GM21360 (cell line): ENCODE measurements around the gene CDC5L.

Experiments used
- ATAC-seq: cut with Tn5 transposase; IDR thresholded peaks from one replicate; pipeline ENCODE4 v1.9.1; 2021; ENCODE audit warnings: mild to moderate bottlenecking, moderate library complexity; ENCODE audit not compliant: unreplicated experiment

Gene CDC5L

DNA sequence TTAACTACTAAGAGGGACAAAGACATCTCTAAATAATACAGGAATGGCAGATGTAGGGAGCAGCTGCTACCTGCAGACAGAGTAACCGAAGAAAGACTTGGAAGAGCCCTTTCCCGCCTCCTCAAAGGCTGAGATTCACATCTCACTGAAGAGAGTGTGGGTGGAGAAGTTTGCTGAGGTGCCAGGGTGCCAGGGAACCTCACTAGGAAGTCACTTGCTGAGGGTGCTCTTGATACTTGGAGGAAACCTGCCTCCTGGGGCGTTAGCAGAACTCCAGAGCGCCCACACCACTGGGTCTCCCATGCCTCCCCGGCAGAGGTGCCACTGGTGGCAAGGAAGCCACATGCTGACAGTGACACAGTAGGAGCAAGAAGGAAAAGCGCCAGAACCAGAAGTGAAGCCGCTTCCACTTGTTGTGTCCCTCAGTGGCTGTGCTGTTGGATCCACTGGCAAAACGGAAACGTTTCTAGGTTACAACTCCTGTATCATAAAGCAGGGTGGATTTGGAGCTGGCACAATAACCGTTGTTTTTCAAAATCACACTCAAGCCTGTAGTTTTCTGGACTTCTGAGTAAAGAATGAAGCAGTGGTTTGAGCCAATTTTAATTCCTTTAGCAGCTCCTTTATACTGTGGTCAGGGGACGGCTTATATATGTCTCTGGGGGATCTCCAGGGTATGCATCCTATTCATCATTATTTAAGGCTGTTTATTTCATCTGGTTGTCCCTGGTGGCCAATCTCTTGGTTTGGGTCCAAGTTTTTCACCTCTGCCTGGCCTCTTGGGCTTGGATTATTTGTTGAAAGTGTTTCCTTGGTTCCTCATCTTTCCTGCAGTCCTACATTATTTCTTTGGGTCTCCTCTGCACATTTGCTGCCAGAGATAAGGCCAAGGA lies 64.5 kb downstream of the CDC5L start:
- ATAC-seq = no peak

DNA sequence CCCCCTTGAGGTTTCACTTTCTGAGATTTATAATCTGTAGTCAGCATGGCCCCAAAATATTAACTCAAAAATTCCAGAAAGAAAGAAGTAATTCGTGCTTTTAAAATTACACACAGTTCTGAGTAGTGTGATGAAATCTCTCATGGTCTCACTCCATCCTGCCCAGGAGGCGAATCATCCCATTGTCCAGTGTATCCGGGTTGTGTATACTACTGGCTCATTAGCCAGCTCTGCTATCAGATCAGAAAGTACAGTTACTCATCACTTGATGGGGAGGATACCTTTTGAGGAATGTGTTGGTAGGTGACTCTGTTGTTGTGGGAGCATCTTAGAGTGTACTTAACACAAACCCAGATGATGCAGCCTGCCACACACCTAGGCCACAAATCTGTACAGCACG lies 65.2 kb downstream of the CDC5L start:
- ATAC-seq = no peak

DNA sequence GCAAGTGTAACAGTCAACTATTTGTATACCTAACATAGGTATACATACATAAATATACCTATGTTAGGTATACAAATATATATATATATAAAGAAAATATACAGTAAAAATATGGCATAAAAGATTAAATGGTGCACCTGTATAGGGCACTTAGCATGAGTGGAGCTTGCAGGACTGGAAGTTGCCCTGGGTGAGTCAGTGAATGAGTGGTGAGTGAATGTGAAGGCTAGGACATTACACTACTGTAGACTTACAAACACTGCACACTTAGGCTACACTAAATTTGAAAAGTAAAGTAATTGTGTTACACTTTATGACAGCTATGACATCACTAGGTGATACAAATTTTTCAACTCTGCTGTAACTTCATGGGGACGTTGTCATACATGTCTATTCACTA lies 65.6 kb downstream of the CDC5L start:
- no peak for ATAC-seq

DNA sequence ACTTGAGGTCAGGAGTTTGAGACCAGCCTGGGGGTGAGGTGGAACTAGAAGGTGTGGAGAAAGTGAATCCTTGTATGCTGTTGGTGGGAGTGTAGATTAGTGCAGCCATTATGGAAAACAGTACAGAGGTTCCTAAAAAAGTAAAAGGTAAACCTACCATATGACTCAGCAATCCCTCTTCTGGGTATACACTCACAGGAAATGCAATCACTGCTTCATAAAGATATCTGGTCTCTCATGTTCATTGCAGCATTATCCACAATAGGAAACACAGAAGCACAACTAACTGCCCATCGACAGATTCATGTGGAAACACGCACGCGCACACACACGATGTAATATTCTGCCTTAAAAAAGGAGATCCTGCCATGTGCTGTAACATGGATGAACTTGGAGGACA lies 66.7 kb downstream of the CDC5L start:
- no peak for ATAC-seq

DNA sequence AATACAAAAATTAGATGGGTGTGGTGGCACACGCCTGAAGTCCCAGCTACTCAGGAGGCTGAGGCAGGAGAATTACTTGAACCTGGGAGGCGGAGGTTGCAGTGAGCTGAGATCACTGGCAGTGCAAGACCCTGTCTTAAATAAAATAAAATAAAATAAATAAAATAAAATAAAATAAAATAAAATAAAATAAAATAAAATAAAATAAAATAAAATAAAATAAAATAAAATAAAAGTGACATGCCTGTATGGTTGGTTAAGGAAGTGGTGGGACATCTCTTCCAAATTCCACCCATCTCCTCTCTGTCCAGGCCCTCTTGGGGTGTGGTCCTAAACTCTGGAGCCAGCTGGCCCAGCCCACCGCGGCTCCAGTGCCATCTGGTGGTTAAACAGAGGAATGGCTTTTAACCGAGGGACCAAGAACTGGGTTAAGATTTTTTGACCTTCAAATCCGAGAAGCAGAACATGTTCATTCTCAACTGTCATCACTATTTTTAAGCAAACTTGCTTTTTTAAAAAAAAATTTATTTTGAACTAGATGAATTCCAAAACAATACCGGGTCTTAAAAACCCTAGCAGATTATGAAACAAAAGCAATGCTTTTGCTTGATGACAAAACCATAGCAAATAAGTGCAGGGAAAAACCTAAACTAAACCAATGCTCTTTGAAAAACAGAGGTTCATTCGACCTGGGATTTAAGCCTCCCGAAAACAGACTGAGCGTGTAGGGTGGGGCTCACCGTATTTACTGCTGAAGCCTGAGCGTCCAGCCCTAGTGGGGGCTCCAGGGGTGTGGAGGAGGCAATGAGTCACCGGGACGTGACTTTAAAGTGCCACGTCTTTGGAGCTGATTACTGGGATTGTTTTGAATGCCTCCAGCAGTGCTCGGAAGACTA lies 68.8 kb downstream of the CDC5L start:
- ATAC-seq = no peak

DNA sequence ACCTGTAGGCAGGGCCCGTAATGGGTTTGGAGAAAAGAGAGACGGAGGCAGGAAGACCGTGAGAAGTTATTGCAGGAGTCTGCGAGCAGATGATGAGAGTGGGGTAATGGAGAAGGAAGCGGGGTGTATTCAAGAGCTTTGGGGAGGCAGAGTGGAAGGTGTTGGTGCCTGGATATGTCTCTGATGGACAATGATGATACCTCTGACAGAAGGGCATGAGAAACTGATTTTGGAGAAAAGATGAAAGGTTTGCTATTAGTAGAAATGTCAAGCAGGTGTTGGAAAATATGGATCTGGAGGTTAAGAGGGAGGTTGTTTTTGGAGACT lies 69.4 kb downstream of the CDC5L start:
- ATAC-seq = no peak

DNA sequence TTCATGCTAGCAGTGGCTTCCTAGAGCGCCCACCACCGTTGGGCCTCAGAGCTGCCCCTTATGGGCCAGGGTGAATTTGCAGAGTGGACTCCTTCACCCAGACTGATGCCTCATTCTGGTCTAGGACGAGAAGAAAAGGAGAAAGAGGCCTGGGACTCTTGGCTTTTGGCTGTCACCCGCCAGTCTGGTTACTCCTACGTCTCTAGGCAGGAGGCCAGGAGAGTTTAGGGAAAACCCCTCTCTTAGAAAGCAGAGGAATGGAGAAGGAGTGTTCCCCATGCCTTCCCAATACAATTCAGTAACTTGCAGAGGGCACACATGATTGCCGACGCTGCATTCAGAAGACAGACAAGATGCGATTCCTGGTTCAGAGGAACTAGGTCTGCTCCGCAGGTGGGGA lies 70.1 kb downstream of the CDC5L start:
- no peak for ATAC-seq

DNA sequence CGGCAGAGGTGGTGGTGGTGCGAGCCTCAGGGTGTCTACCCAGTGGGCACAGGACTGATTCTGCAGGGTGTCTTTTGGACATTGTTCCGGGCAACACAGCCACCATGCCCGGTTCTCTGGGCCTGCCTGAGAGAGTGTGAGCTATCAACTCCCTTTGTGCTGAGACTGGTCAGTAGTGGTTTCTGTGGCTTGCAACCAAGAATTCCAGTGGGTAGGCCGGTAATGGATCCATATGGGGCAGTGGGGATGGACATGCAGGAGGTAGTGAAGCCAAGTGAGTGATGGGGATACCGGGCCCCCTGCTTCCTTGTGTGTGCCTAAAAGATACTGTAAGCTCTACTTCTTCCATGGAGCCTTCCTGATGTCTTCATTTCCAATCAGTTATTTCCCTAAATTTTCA lies 71.0 kb downstream of the CDC5L start:
- ATAC-seq = no peak

DNA sequence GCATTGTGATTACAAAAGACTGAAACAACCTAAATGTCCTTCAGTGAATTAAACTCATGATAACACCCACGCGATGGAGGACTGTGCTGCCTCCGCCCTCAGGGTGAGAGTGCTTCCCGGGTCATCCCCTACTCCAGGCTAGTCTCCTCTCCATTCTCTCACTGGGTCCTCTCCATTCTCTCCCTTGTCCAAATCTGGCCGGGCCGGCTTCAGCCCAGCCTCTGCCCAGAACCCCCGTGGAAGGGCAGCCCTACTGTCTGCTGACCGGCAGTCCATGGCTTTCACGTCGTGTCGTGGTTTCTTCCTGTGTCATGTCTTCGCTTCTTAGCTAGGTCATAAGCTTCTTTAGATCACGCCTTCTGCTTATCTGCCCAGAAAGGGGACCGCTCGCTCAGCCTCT lies 74.8 kb downstream of the CDC5L start:
- ATAC-seq = no peak

DNA sequence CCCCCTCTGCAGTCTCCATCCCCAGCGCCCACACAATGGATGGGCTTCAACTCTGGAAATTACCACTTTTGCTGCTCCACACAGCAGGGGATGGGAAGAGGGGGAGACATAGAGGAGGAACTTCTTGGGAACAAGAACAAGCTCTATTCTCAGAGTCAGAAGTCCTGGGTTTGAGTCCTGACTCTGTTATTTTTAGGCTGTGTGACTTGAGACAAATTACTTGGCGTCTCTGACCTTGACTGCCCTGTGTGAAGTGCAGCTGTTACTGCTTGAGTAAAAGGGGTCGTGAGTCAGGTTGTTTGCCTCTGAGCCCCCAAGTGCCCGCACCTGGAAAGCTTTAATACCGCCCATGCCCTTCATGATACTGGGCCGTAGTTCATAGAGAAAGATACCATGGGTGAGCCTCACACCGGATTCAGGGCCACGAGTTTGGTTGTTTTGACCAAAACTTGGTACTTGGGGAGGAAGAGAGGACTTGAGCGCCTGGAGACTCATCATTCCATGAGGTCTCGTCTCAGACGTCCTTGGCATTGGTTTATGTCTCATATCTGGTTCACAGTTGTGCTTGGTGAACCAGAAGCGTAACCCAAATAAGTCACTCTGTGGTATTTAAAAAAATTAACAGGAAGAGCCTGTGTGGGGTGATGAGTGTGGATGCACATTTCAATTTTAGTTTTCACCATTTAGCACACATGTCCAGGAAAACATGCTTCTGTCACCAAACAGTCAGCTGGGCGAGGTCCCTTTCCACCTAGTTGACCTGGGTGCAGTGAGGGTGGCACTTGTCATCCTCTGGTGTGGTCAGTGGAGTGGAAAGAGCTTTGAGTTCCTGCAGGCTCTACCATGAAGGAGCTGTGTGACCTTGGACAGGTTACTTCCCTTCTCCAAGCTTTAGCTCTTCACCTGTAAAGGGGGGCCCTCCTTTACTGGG lies 75.6 kb downstream of the CDC5L start:
- ATAC-seq = no peak

DNA sequence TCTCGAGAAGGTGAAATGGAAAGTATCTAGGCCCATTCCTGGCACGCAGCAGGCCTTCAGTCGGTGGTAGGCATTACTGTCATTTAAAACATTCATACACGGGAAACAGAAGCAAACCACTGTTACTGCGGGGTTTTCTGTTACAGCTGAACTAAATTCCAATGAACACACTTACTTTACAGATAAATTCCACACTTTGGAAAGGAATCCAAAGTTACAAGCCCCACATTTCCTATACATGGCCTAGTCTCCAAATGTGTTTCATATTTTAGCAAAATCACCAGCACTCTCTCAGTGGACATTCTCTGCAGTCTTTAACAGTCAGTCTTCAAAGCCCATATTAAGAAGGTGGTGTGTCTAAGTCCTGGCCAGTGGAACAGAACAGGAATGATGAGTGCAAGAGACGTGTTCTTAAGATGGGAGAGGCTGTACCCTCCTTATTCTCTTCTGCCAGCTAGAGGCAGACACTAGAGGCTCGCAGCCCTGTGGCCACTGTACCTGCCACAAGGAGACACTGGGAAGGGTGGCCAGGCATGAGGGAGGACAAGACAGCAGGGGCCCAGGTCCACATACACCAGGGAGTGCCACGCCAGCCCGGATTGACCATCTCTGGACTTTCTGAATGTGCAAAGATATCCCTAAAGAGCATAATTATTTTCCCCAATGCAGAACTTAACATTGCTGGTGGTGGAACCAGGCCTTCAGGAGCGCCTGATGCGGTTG lies 76.4 kb downstream of the CDC5L start:
- no peak for ATAC-seq

DNA sequence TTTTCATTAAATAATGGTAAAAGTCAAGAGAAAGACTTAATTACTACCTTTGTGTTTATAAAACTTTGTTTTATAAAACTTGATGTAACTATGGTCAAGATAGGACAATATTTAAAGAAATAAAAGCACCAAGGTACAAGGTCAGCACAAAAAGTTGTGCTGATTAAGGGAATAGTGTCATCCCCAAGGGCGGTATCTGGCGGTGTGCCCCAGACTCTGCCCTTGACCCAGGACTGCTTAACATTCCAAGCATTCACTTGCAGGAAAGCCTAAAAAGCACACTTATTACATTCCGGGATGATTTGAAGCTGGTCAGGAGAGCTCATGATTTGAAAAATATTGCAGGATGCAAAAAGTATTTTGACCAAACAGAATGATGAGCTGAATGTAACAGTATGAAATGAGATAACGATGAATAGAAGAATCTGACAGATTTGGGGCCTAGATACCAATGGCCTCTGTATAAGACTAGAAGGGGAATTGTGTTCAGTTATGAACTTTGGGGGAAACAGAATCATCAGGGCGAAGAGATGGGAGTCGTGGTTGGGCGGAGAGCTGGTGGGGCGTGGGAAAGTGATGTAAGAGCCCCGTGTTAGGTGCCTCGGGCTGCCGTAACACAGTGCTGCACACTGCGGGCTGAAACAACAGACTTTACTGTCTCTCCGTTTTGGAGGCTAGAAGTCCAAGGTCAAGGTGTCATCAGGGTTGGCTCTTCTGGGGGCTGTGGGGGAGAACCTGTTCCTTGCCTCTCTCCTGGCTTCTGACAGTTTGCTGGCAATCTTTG lies 77.2 kb downstream of the CDC5L start:
- no peak for ATAC-seq

DNA sequence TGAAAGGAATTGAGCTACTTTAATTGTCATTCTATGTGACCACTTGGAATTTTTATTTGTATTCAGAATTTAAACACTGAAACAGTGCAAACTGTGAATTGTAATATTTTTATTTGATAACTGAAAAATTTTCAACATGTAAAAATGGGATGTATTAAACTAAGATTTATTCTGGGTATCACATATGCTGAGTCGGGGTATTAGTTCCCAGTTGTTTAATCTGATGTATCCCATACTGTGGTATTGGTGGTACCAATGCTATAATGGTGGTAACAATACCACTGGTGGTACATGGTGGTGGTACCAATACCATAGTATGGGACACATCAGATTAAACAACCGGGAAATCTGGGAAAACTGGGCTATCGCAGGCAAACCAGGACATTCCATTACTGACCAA lies 79.4 kb downstream of the CDC5L start:
- no peak for ATAC-seq

DNA sequence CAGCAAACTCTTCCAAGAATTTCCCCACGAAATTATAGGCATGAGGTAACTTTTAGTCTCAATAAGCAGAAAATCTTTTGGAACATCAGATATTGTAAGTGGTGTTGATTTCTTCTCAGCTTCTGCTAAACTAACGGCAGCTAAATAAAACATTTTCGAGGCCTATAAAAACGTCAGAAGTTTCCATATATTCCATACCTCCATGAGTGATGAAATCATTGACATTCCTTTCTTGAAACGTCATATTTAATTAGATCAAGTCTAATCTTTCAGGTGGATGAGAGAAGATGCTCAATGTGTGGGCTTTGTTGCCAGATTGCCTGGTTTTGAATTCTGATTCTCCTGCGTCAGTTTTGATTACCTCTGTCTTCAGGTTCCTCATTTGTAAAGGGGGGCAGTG lies 81.3 kb downstream of the CDC5L start:
- ATAC-seq = no peak

DNA sequence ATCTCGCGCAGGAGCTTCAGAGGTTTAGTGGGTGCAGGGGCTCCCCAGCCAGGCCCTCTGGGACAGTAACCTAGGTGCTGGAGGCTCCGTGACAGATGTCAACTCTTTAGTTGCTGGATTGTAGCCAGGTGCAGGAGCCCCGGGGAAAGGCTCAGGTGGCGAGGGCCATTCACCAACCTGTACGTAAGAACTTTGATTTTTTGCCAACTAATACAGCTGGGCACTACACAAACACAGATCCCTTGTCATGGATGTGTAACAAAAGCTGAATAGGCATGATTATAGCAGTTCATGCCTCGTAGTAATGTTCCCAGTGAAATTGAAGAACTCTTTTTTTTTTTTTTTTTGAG lies 82.6 kb downstream of the CDC5L start:
- no peak for ATAC-seq

DNA sequence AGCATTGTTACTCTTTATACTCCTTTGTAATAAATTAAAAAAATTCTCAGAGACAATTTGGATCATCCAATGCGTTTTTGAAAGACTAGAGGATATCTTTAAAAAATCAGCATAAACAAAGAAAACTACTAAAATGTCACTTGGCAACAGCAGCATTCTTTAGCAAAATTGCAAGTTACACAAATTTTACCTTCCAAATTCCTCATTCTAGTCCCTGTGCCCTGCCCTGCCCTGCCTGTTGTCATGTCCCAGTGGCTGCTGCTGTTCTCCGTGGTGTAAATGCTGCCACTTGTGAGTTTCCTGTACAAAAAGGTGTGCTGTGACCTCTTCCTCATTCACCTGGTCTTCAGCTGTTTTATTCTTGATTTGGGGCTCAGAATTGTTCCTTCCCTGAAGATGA lies 83.2 kb downstream of the CDC5L start:
- ATAC-seq = no peak

DNA sequence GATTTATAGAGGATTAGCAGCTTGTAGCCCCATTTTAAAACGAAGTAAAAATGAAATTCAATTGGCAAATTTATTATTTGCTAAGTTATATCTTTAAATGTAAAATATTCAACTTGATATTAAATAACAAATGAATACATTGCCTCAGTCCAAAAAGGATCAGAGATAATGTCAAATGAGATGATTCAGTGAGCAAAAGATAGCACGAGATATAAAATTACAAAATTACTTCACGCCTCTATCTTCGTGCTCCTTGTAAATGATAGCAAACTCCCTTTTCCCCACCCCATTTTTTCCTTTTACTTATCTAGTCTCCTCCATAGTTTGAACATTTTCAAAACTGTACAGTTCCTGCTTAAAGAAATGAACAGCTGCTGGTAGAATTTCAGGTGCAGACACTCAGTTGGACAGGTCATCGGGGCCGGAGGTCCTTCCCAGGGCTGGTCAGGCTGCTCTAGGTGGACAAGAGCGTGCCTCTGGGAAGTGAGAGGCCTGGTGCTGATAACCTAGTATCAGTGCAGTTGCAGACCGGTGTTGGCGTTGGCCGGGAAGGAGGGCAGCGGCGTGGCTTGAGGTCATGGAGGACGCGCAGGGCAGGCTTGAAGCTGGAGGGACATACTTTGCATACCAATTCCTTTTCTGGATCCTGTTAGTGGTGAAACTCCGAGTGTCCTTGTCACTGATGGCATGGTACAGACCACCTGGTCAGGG lies 83.9 kb downstream of the CDC5L start:
- no peak for ATAC-seq

DNA sequence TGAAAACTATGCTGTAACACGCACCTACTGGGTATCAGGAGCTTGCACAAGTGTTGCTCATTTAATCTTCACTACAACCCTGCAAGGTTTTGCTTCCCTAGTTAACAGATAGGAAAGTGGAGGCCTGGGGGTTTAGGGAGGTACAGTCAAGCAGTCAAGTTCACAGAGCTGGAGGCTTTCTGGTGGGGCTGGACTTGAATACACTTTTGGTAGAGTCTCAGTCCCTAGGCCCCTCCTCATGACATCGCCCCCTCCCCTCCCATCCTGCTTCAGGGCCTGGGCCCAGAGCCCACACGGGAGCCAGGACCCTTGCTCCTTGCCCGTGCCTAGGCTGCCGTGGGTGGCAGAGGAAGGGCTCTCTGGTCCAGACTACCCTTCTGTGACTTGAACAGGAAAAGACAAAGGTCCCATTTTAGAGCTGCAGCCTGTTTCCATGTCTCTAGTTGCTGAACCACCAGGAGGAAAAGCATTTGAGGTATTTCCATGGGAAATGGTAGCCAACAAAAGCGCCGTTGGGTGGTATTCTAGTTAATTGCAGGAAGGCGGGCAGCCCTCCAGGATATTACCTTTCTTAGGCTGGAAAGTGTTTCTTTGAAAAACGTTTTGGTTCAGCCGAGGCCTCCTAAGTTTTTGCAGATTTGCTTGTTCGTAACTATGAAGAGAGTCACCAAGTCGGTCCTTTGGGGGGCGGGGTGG lies 84.9 kb downstream of the CDC5L start:
- ATAC-seq = no peak
